Transverse colon (tissue), 4 donors: ENCODE data around the gene AQP9.

Experiments used
- CTCF ChIP-seq, 5 experiments: fragments of 200-600 bp in 3 of 5; fragments of 450-650 bp in 2 of 5; sonication (generic) in 3 of 5; IDR thresholded peaks; 1 replicate in 2 of 5; 2 replicates in 3 of 5; pipeline ENCODE4 v1.5.1; 2016 to 2017; ENCODE audit warnings: antibody characterized with exemption in 5 of 5, inconsistent platforms in 3 of 5, mild to moderate bottlenecking in 2 of 5, moderate library complexity in 1 of 5
- EP300 ChIP-seq: sonication (generic); formaldehyde crosslinking; IDR thresholded peaks from one replicate; pipeline ENCODE4 v1.6.1; 2017; ENCODE audit warnings: antibody characterized with exemption, low read depth
- POLR2A ChIP-seq: fragments of 450-650 bp; IDR thresholded peaks from one replicate; pipeline ENCODE4 v1.6.1; 2016; ENCODE audit warnings: antibody characterized with exemption, mild to moderate bottlenecking, moderate library complexity
- POLR2AphosphoS5 ChIP-seq, 3 donors: sonication (generic); formaldehyde crosslinking; IDR thresholded peaks; one replicate each; pipeline ENCODE4 v1.6.1; 2016; ENCODE audit warnings: antibody characterized with exemption in 3 of 3

- TF ChIP-seq POLR2A (no peak), EP300 (no peak), CTCF (IDR thresholded peaks at IDR 0.05) (no peak), POLR2AphosphoS5 (IDR thresholded peaks at IDR 0.05) (no peak)
Observed at GRCh38 chr15:58179206-58179605, 41.0 kb downstream of the AQP9 start.
